ENCODE results near the gene POLDIP2. TPM values are rescaled to one million over a fixed set of nuclear protein-coding genes. Genes with fewer than 3 reads are reported as not detected.

Gene POLDIP2
- total RNA-seq, 3 donors from 2014 or later: 71.7 to 82.4 (median 81.3) TPM

DNA sequence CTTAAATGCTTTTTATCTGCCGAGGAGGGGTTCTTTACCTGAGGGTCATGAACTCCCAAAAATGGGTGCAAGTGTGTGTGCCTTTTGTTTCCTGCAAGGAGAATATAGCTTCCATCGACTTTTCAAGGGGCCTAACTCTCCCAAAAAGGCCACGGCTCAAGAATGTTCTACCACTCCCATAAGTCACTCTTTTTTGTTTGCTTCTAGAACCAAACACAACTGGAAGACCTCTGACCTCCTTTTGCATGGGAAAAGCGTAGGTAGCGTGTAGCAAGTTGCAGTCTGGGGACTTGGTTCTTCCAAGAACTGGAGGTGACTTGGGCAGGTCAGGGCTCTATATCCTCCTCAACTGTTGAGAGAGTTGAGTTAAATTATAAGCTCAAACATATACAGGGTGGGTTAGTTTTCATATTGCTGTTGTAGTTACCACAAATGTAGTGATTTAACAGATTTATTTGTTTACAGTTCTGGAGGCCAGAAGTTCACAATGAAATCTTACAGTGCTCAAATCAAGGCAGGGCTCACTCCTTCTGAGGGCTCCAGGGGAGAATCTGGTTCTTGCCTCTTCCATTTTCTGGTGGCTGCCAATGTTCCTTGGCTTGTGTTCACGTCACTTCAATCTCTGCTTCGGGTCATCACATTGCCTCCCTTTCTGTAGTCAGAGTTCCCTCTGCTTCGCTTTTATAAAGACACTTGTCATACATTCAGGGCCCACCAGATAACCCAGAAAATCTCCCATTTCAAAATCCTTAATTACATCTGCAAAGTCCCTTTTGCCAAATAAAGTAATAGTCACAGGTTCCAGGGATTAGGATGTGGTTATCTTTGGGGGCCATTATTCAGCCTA is 36.9 kb downstream of the POLDIP2 start:
- H3K36me3 ChIP-seq (ENCODE audit: low read depth): no peaks in the 10 kb centered on the region
- peaks cover 14% of the 10 kb centered on the region for H3K4me1 ChIP-seq (ENCODE audit: low read depth)
- H3K4me3 ChIP-seq: no peak overlapping the region
- no peak for DNase-seq
- no peak for ATAC-seq
- TF ChIP-seq, protein P1, sequence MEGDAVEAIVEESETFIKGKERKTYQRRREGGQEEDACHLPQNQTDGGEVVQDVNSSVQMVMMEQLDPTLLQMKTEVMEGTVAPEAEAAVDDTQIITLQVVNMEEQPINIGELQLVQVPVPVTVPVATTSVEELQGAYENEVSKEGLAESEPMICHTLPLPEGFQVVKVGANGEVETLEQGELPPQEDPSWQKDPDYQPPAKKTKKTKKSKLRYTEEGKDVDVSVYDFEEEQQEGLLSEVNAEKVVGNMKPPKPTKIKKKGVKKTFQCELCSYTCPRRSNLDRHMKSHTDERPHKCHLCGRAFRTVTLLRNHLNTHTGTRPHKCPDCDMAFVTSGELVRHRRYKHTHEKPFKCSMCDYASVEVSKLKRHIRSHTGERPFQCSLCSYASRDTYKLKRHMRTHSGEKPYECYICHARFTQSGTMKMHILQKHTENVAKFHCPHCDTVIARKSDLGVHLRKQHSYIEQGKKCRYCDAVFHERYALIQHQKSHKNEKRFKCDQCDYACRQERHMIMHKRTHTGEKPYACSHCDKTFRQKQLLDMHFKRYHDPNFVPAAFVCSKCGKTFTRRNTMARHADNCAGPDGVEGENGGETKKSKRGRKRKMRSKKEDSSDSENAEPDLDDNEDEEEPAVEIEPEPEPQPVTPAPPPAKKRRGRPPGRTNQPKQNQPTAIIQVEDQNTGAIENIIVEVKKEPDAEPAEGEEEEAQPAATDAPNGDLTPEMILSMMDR (IDR thresholded peaks at IDR 0.05): no peak
- H3K9me3 ChIP-seq: no peaks in the 10 kb centered on the region
- intact Hi-C loops (cut with DNase I, micrococcal nuclease): no loop called here

DNA sequence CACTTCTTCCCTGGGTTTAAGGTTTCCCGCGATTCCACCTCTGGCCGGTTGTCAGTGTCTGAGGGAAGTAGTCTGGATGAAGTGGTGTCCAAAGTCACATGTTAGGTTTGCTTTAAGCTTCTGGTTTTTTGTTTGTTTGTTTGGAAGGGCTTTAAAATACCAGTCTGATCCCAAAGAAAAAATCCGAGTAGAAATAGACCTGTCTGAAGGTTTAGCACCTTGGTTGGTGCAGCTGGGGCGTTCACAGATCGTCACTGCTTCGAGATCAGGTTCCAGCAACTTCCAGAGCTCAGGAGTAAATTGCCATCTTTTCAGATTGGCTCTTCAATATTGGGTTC is 37.8 kb downstream of the POLDIP2 start:
- peak overlapping the region; percentile 23 for H3K4me3 ChIP-seq
- no peak for DNase-seq
- TF ChIP-seq, protein P1 (IDR thresholded peaks at IDR 0.05): no peak
- H3K4me1 ChIP-seq (ENCODE audit: low read depth): peaks cover 14% of the 10 kb centered on the region
- no peaks in the 10 kb centered on the region for H3K36me3 ChIP-seq (ENCODE audit: low read depth)
- intact Hi-C loops (cut with DNase I, micrococcal nuclease): no loop called here
- no peaks in the 10 kb centered on the region for H3K9me3 ChIP-seq
- peak; percentile 3 for ATAC-seq

DNA sequence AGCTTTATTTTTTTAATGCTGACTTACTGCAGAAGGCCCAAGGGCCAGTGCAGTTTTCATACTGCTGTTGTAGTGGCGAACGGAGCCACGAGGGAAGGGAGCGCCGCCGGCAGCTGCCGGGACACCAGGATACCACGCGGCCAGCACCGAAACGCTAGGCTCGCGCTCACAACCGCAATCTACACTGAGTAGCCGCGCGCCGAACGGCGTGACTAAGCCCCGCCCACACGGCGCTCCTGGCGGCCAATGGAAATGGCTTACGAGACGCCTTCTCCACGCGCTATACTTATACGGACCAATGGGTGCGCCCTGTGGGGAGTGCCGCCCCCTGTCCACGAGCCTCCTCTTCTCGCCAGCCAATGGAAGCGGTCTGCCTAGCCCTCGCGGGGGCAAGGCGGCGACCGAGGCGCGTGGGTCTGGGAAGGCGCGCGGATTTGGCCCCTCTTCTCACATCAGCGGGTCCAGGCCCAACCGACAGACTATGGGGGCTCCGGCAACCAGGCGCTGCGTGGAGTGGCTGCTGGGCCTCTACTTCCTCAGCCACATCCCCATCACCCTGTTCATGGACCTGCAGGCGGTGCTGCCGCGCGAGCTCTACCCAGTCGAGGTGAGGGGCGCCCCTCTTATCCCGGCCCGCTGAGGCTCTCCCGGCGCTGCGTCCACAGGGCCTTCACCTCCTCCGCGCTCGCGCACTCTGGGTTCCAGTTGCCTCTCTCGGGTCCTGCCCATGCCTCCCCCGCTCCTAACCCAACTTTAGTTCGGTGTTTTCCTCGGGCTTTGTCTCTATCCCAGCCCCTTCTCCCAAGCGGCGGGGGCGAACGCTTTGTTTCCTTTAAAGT is 38.3 kb downstream of the POLDIP2 start, which contains the start of gene TMEM97:
Gene TMEM97, plus strand, starts transcription at position 442 of the 839 bp plus-strand sequence. Its CDS starts 40 bp downstream, at position 482.
- DNase-seq: peak; percentile 96 to 97 (median 97)
- intact Hi-C loops (cut with DNase I, micrococcal nuclease): no loop called here
- H3K36me3 ChIP-seq (ENCODE audit: low read depth): no peaks in the 10 kb centered on the region
- peak within 1 kb of the TSS; percentile 23 for H3K4me3 ChIP-seq
- peaks cover 14% of the 10 kb centered on the region for H3K4me1 ChIP-seq (ENCODE audit: low read depth)
- no peaks in the 10 kb centered on the region for H3K9me3 ChIP-seq
- peak; percentile 99 for ATAC-seq
- TF ChIP-seq, protein P1 (IDR thresholded peaks at IDR 0.05): no peak

DNA sequence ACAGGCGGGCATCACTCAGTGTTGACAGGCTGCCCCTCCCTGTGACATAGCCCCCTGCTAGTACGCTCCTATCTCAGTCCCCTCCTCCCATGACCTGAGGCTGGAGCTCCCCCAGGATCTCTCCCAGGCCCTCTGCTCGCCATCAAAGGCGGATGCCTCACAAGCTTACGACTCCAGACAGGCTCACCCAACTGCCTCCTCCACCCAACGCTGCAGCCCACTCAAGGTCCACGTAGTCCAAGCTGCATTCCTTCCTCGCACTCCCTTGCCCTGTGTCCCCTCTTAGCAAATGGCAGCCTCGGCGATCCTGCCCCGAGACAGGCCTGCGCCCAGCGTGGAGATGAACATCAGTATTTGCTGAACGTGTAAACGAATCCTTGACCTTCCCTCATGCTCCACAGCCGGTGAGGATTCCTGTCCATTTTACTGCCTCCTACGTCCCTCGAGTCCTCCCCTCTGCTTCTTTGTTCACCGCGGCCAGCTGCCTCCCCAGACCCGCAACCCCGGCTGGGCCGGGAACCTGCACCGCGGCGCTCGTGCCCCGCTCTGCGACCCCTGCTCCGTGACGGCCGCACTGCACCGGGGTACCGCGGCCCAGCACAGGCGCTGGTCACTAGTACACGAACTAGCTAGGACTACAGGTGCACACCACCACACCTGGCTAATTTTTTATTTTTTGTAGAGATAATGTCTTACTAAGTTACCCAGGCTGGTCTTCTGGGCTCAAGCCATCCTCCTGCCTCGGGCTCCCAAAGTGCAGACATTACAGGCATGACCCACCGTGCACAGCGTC is 39.2 kb downstream of the POLDIP2 start:
- ATAC-seq (no peak), DNase-seq (peak in 1 of 3 donors; percentile 48)
- Histone ChIP-seq H3K36me3 (ENCODE audit: low read depth) (no peaks in the 10 kb centered on the region), H3K9me3 (no peaks in the 10 kb centered on the region), H3K4me1 (ENCODE audit: low read depth) (peaks cover 14% of the 10 kb centered on the region), H3K4me3 (no peak overlapping the region)
- TF ChIP-seq, protein P1 (IDR thresholded peaks at IDR 0.05): no peak
- intact Hi-C loops (cut with DNase I, micrococcal nuclease): no loop called here

Data from mucosa of descending colon (tissue), 3 donors.